Psoas muscle (tissue), 8 donors: Measurements from ENCODE around the gene SIGLEC1. TPM values are rescaled to one million over a fixed set of nuclear protein-coding genes. Genes with fewer than 3 reads are reported as not detected.

Experiments
- ATAC-seq, 4 donors: fragments of 200-7000 bp; cut with Tn5 transposase; one replicate each; pipeline ENCODE4 v1.9.1; 2020; ENCODE audit warnings: moderate library complexity in 3 of 4, mild to moderate bottlenecking in 2 of 4
- DNase-seq, 2 donors: peaks; one replicate each; pipeline ENCODE4 v3.0.0-alpha.2; 2020
- H3K27ac ChIP-seq: fragments of 200-600 bp; one replicate; pipeline ENCODE4 v1.8.0; 2022
- H3K27me3 ChIP-seq, 3 donors: fragments of 200-600 bp in 1 of 3; one replicate each; pipeline versions ENCODE4 v1.6.1 to v1.8.0; 2013 to 2022; ENCODE audit warnings: low read length in 2 of 3, mild to moderate bottlenecking in 2 of 3, moderate library complexity in 1 of 3; ENCODE audit not compliant: insufficient read depth in 3 of 3
- H3K36me3 ChIP-seq, 2 donors: fragments of 200-600 bp in 1 of 2; one replicate each; pipeline versions ENCODE4 v1.6.1 to v1.8.0; 2013 to 2022; ENCODE audit warnings: low read depth in 1 of 2, mild to moderate bottlenecking in 1 of 2, moderate library complexity in 1 of 2; ENCODE audit not compliant: insufficient read depth in 1 of 2
- H3K4me1 ChIP-seq: fragments of 200-600 bp; one replicate; pipeline ENCODE4 v1.8.0; 2022
- H3K4me3 ChIP-seq: fragments of 200-600 bp; one replicate; pipeline ENCODE4 v1.8.0; 2022; ENCODE audit warnings: mild to moderate bottlenecking
- H3K9me3 ChIP-seq: fragments of 200-600 bp; one replicate; pipeline ENCODE4 v1.8.0; 2022
- CTCF ChIP-seq: fragments of 200-600 bp; IDR thresholded peaks from one replicate; pipeline ENCODE4 v1.8.0; 2022; ENCODE audit warnings: antibody characterized with exemption
- WGBS, 3 donors: extraction: QIAGEN DNeasy Blood & Tissue Kit; methylation state at CpG; one replicate each; pipeline versions ENCODE4 v1.1.6 to v1.1.7; 2013; 5-methylcytosine and 5-hydroxymethylcytosine counted together
- intact Hi-C, 2 donors: fragments of 100-400 bp; cut with DNase I; formaldehyde crosslinking; loops; one replicate each; pipeline versions ENCODE4 v1.11.0 to v1.14.2; 2022
- polyA plus RNA-seq, 3 donors: library from polyadenylated mRNA; stranded (reverse); fragments of 200-250 nt; gene quantifications; one replicate each; pipeline ENCODE4 v1.2.3, GENCODE V29; 2013
- total RNA-seq, 4 donors: library from RNA; stranded (reverse); fragmentation: NEBNext Ultra II Directional in 2 of 4; extraction: Animal tissue kit (Norgen Biotek cat#: 25700) in 2 of 4; gene quantifications; one replicate each; pipeline versions ENCODE4 v1.2.1 to v1.2.4, GENCODE V29; 2021 to 2023
- donor health status: healthy with polysubstance abuse.
- donor health status: DM: no; HTN: no; CAD: no; lungs with moderate emphysema.
- donor health status: Bipolar disorder and iron deficiency.
- donor health status: healthy.
- donor health status: DM: yes; HTN: yes; CAD: no.
- donor health status: DM: no; HTN: no; CAD: no.
- donor health status: DM: no; HTN: no; CAD: no.
- donor health status: DM: yes; HTN: yes; CAD: no.

The SIGLEC1 gene
- total and polyA plus RNA-seq, 7 donors: 0.98 to 6.2 (median 2.6) TPM

DNA sequence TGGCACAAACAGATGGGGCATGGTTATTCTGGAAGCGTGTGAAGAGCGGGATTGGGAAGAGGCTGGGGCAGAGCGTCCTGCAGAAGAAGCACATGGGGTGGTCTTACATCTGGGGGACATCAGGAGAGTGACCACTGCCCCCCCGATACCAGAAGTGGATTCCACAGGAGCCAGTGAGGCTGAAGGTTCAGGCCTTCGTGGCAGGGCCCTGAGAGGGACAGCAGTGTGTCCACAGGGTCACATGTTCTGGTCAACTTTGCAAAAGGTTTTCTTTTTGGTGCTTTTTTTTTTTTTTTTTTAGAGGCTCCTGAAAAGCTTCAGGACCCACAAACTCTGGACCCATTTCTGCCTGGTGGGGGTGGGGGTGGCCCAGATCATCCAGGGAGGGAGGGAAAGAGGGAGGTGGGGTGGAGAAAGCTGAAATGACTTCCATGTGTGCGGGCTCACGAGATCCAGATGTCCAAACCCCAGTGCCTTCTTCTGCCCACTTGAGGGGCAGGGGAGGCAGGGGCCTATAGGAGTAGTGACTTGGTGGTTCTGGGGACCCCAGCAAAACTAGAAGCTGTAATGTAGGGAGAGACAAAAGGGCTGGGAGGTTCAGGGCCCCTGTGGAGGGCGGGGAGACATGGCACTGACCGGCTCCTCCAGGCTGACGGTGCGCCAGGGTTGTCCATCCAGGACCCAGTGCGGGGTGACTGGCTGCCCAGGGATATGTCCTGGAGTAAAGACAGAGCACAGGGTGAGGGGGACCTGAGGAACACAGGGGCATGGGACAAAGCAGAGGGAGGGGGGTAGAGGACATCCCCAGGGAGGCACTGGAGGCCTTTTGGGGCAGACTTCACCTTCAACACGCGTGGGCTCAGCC, 33.3 kb downstream of the SIGLEC1 start:
- intact Hi-C loops: loop anchor here (2.0 to 10.0 kb wide), 3 partner anchors 32 to 406 kb away; no protein-coding TSS in a partner anchor
- H3K27ac ChIP-seq: peak overlapping the region; percentile 38
- no peaks in the 10 kb centered on the region for H3K36me3 ChIP-seq
- H3K27me3 ChIP-seq: peaks cover 0 to 33% (median 4%) of the 10 kb centered on the region in 3 donors
- H3K4me3 ChIP-seq: no peak overlapping the region
- H3K4me1 ChIP-seq: no peaks in the 10 kb centered on the region
- TF ChIP-seq CTCF: no peak
- no peaks in the 10 kb centered on the region for H3K9me3 ChIP-seq
- 78 to 85% (median 81%) methylated on average over 14 of the region's 14 CpGs for WGBS, 3 donors
- ATAC-seq: no peak
- no peak for DNase-seq

DNA sequence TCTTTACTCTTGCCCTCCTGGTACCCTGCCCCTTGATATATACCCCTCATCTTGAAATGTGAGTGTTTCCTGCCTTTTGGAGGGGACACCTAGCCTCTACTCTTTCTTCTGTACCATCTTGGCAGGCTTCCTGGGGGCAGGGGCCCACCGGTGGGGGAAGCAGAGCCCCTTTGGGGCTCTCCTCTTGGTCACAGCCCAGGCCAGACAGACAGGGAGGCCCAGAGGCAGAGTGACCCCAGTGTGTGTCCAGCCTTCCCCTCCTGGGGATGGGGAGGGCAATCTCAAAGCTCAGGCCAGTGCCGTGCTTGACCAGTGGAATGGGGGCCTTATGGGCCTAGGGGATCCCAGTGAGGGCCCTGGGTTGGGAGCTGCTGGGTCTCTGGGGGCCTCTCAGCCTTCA, 34.2 kb downstream of the SIGLEC1 start:
- H3K4me3 ChIP-seq: no peak overlapping the region
- intact Hi-C loops: loop anchor here (2.0 to 10.0 kb wide), 3 partner anchors 33 to 407 kb away; no protein-coding TSS in a partner anchor
- H3K27me3 ChIP-seq: peaks cover 0 to 40% (median 4%) of the 10 kb centered on the region in 3 donors
- no peak for TF ChIP-seq CTCF
- H3K4me1 ChIP-seq: no peaks in the 10 kb centered on the region
- no peaks in the 10 kb centered on the region for H3K36me3 ChIP-seq
- H3K27ac ChIP-seq: no peak overlapping the region
- H3K9me3 ChIP-seq: no peaks in the 10 kb centered on the region
- 43 to 50% (median 47%) methylated on average over 2 of the region's 2 CpGs for WGBS, 3 donors
- ATAC-seq (no peak), DNase-seq (no peak)

DNA sequence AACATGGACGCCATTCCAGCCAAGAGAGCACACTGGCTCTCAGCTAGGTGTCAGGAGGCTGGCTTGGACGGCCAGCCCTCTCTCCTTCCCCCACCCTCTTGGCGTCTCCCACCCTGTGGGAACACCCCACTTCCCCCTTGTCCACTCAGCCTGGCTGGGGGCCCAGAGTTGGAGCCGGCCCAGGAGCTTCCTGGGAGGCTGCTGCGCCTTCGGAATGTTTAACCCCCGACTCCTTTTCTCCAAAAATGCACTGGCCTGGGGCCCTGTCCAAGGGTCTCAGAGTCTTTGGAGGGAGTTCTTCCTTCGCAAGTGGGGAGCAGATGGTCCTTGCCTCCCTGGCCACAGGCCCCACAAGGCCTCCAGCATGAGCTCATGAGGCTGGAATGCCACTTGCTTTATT, 34.7 kb downstream of the SIGLEC1 start:
- ATAC-seq (no peak), DNase-seq (peak; percentile 65 to 74)
- intact Hi-C loops: loop anchor here (1.0 to 10.0 kb wide), 5 partner anchors 33 to 407 kb away; no protein-coding TSS in a partner anchor
- peaks cover 0 to 45% (median 4%) of the 10 kb centered on the region in 3 donors for H3K27me3 ChIP-seq
- TF ChIP-seq CTCF: no peak
- no peaks in the 10 kb centered on the region for H3K4me1 ChIP-seq
- H3K27ac ChIP-seq: no peak overlapping the region
- H3K9me3 ChIP-seq: no peaks in the 10 kb centered on the region
- no peaks in the 10 kb centered on the region for H3K36me3 ChIP-seq
- WGBS, 3 donors: 45 to 53% (median 45%) methylated on average over 7 to 8 of the region's 8 CpGs
- H3K4me3 ChIP-seq: no peak overlapping the region

- no peak overlapping the region for H3K27ac ChIP-seq
- intact Hi-C loops: loop anchor here (5.0 to 10.0 kb wide), 2 partner anchors 407 to 410 kb away; no protein-coding TSS in a partner anchor
- no peak for DNase-seq
Observed at GRCh38 chr20:3674995-3675900, 37.2 kb downstream of the SIGLEC1 start.

More at GRCh38 chr20:3674995-3675900, 37.2 kb downstream of the SIGLEC1 start:
- 65 to 67% (median 66%) methylated on average over 13 of the region's 13 CpGs for WGBS, 3 donors
- no peak overlapping the region for H3K4me3 ChIP-seq
- no peaks in the 10 kb centered on the region for H3K4me1 ChIP-seq
- no peaks in the 10 kb centered on the region for H3K9me3 ChIP-seq
- H3K36me3 ChIP-seq: no peaks in the 10 kb centered on the region
- peaks cover 0 to 36% (median 4%) of the 10 kb centered on the region in 3 donors for H3K27me3 ChIP-seq
- TF ChIP-seq CTCF: no peak
- ATAC-seq: no peak
